Measurements from ENCODE around the gene IFNA16.
"Not testable (repeated sequence)": the region's sequence is repeated elsewhere in the genome, so short reads cannot be mapped to it uniquely, and the experiment has no call there.

IFNA16 gene

GRCh38 chr9:21172156-21172555 lies 45.0 kb downstream of the IFNA16 start:
- no peak for DNase-seq (ENCODE audit: low read depth)
- no peak overlapping the region for H3K4me3 ChIP-seq (ENCODE audit: low read depth, low read length)
- TF ChIP-seq CTCF (conservative IDR thresholded peaks at IDR 0.05; ENCODE audit: low read depth, low read length), result no peak

- no peak for DNase-seq (ENCODE audit: low read depth)
- H3K4me3 ChIP-seq (ENCODE audit: low read depth, low read length), result no peak overlapping the region
- TF ChIP-seq CTCF (conservative IDR thresholded peaks at IDR 0.05; ENCODE audit: low read depth, low read length), result no peak
Measured at GRCh38 chr9:21171351-21171750, 45.8 kb downstream of the IFNA16 start.

- H3K4me3 ChIP-seq (ENCODE audit: low read depth, low read length); DNase-seq (ENCODE audit: low read depth): not testable (repeated sequence)
Measured at GRCh38 chr9:21166560-21166959, 50.6 kb downstream of the IFNA16 start, which contains the start of gene IFNA21. Gene IFNA21 (minus strand): TSS chr9:21166660. CDS start chr9:21166612, 48 bp downstream.
